Activated T-cell treated with anti-CD3 and anti-CD28 coated beads for 48 hours (primary cell): ENCODE data around the gene ZNF132.
"Not testable (repeated sequence)": the region's sequence is repeated elsewhere in the genome, so short reads cannot be mapped to it uniquely, and the experiment has no call there.

Source experiments
- DNase-seq: peaks from one replicate; pipeline ENCODE4 v3.0.0-alpha.2; 2020; ENCODE audit warnings: low read depth

Gene ZNF132

GRCh38 chr19:58406818-58407657, 32.9 kb downstream of the ZNF132 start:
- no peak for DNase-seq

- not testable (repeated sequence) for DNase-seq
Measured at GRCh38 chr19:58403920-58404478, 36.0 kb downstream of the ZNF132 start.

- DNase-seq, result no peak
Measured at GRCh38 chr19:58401840-58402421, 38.0 kb downstream of the ZNF132 start.

GRCh38 chr19:58400916-58401839, 38.8 kb downstream of the ZNF132 start:
- peak; percentile 97 for DNase-seq

DNA sequence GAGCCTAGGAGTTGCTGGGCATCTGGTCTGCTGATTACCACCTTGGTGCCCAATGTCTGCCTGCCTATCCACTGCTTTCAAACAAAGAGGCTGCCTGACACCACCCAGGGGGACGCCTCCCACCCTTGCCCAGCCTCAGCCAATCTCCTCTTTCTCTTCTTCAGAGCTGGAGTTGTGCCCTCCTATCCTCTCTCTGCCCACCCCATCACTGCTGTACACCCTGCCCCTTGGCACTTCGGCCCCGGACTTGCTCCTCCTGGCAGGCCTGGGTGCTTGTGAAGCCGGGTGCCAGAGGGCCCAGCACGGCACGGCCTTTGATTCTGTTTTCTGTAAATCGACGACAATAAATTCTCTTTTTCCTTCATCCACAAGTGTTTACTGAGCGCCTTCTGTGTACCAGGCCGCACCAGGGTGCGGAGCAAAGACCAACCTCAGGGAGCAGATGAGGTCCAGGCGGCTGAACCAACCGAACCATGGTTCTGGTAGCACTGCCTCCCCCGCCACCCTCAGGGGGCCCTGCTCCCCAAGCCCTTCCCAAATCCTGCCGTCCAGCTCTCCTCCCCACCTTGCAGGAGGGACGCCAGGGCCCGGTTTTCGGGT, 39.5 kb downstream of the ZNF132 start:
- DNase-seq, result no peak

GRCh38 chr19:58399903-58400302, 40.0 kb downstream of the ZNF132 start:
- DNase-seq, result no peak

GRCh38 chr19:58398545-58398944, 41.4 kb downstream of the ZNF132 start:
- no peak for DNase-seq

DNA sequence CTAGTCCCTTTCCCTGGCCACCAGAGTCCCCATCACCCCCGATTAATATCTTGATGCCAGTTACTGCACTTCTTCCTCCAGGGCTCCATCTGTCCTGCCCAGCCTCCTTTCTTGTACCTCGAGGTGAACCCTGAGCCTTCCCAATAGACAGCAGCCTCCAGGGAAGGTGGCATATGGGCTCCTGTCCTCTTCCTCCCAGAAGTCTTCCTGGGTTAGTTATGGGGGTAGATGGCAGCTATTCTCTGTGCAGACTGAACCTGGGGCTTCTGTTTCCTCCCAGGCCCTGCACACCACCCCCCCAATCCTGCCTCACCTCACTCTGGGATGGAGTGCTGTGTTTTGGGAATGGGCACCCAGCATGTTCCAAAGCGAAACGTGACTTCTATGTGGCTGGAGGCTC, 41.9 kb downstream of the ZNF132 start:
- DNase-seq, result no peak

GRCh38 chr19:58397533-58398037, 42.4 kb downstream of the ZNF132 start:
- no peak for DNase-seq

DNA sequence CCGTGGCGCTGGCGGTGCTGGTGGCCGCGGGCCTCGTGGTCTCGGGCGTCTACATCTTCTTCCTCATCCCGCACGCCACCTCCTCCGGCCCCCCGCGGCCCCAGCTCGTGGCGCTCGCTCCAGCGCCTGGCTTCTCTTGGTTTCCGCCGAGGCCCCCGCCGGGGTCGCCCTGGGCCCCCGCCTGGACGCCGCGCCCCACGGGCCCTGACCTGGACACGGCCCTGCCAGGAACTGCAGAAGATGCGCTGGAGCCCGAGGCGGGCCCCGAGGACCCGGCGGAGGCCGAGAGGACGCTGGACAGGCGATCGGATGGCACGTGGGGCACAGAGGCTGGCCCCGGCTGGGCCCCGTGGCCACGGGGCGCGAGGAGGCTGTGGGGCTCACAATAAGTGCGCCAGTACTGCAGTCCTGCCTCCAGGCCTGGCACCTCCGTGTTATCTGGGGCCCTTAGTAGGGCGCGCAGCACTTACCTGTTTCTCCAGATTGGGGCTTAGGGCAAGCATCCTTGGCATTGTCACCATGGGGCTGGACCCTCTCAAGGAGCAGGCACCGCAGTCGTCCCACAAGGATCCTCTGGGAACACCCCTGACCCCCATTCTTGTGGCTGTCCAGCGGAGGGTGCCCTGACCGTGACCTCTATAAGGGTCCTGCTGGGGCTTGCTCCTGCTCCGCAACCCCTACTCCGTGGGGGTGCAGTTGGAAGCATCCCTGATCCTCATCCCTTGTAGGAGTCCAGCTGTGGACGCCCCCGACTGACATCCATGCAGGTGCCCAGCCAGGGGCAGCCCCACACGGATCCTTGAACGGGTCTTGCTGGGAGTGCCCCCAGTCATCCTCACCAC, 43.0 kb downstream of the ZNF132 start:
- no peak for DNase-seq

GRCh38 chr19:58395979-58396627, 43.9 kb downstream of the ZNF132 start:
- DNase-seq, result no peak

DNA sequence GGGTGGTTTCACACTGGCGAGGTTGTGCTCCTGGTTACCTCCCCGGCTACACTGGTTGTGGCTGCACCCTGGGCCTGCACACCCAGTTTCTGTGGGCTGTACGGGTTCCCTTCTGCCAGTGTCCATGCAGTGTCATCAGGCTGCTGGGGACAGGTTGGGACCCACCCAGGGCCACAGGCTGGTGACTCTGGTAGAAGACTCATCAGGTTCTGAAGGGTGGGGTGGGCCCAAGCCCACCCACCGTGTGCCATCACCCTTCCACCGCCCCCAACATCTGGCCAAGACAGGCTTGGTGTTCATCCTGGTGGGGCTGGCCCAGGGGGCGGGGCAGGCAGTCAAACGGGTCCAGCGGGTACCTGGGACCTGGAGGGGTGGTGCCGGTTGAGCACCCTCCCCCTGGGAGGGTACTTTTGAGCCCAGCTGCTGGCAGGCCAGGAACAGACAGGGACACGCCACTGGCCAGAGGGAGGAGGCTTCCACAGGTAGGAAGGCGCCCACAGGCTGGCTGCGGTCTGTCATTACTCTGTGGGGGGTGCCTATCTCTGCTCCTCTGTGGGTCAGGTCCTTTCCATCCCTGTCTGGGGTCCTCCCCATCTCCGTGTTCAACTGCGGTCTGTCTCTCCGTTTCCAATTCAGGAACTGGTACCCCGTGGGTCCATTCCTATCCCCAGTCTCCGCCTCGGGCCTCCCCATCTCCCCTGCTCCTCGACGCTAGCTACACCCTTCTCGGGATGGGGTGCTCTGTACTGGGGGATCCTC, 44.6 kb downstream of the ZNF132 start, which contains the start of gene RNF225:
RNF225 (plus strand) TSS at position 437 of the 759 bp plus-strand sequence. CDS start 434 bp downstream, outside the sequence.
- DNase-seq, result no peak

DNA sequence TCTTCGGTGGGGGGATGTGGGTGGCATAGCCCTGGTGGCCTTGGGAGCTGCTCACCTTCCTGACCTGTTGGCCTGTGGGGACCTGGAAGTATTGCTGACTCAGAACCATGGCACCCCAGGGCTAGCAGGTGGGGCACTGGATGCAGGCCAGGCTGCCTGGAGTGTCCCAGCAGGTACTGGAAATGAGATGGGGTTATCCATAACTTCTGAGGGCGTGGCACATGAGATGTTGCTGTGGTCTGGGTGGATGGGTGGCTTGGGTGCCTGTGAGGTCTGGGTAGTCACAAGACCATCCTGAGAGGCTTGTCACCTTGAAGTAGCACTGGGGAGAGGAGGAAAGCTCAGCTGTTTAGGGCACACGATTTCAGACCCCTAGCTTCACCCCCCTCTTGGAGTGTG, 45.1 kb downstream of the ZNF132 start:
- no peak for DNase-seq

DNA sequence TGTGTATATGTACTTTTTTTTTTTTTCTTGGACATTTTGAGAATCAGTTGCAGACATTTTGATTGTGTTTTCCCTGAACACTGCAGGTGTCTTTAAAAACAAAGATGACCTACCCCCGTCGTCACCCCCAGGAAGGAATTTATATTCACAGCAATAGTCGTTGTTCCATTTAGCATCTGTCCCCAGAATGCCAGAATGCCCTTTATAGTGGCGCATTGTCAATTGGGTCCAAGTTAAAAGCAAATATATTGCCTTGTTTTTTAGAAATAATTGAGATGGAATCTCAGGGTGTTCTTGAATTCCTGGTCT, 46.3 kb downstream of the ZNF132 start:
- DNase-seq, result no peak

DNA sequence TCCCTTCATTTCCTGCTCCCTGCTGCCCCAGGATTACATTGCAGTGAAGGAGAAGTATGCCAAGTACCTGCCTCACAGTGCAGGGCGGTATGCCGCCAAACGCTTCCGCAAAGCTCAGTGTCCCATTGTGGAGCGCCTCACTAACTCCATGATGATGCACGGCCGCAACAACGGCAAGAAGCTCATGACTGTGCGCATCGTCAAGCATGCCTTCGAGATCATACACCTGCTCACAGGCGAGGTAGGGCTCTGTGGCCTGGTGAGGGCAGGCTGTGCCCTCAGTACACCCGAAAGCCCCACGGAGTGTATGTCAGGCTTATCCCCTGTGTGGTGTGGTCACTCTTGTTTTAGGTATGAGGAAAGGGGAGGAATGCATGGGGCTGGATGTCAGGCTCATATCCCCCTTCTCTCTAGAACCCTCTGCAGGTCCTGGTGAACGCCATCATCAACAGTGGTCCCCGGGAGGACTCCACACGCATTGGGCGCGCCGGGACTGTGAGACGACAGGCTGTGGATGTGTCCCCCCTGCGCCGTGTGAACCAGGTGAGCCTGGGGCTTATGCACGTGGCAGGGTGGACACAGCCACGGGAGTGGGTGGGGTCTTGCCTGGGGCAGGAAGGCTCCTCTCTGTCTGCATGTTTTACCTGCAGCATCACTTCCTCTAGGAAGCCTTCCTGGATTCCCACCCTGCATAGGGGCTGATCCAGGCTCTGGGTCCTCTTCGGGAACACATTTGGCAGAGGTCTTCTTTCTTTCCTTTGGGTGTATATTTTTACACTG, 46.8 kb downstream of the ZNF132 start:
- DNase-seq, result no peak

DNA sequence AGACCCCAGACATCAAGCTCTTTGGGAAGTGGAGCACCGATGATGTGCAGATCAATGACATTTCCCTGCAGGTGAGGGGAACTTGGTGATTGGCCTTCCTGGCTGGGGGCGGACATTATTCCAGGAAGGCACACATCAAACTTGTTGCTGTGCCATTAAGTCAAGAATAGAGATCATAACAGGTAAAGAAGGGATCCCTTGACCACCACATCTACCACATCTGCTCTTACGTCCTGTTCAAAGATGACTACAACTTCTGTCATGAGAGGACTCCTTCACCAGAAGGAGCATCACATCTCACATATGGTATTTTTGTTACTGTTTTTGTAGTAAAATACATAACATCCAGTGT, 51.8 kb downstream of the ZNF132 start:
- DNase-seq, result no peak

GRCh38 chr19:58387338-58388174, 52.4 kb downstream of the ZNF132 start:
- no peak for DNase-seq
